NCI-H345 (cell line): ENCODE measurements around the gene RBMS1.

Experiments used
- DNase-seq: peaks from one replicate; lab custom pipeline; 2025; lab: John Stamatoyannopoulos, UW

The RBMS1 gene

DNA sequence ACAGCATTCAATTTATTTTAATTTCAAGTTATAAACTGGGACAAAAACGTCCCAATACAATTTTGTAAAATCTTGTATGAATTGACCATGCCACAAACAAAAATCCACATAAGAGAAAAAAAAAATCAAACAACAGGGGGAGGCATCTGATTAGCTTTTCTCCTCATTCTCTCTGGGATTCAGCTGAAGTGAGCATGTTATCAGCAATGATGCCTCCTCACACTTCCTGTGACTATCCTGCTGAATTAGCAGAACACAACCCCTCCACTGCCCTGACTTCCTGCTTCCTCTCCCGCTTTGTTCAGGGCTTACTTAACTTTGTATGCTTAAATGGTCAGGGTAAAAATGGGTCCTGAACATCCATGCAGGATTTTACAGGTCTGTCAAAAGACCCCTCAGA is 161.3 kb downstream of the RBMS1 start:
- DNase-seq, result no peak

DNA sequence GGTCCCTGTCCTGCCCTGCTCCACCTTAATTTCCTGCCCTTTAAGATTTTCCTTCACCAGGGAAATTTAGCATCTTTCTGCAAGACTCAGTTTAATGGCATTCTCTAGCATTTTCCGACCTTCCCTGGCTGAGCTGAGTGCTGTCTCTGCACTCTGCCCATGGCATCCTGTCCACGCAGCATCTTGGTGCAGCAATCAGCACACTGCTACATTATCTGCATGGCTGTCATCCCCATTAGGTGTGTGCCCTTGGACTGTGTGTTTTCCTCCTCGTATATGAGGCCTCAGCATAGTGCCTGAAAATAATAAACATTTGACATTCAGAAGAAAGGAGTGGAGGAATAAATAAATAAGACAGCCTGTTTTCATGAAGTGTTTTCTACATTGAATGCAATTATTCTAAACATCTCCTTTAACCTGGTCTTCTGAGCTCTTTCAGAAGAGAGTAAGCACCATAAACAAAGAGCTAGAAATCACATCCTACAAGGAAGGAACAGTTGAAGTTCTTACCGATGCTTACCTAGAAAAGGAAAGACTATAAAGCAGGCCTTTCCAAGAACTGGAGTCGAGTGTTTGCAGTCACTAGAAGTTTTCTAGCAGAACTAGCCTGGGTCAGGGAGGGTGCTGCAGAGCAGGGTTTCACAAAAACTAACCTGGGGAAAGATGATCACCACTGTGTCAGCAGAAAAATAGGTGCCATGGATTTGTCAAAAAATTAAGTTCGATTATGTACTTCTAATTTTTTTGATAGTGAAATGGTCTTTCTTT is 162.2 kb downstream of the RBMS1 start:
- DNase-seq, result no peak

DNA sequence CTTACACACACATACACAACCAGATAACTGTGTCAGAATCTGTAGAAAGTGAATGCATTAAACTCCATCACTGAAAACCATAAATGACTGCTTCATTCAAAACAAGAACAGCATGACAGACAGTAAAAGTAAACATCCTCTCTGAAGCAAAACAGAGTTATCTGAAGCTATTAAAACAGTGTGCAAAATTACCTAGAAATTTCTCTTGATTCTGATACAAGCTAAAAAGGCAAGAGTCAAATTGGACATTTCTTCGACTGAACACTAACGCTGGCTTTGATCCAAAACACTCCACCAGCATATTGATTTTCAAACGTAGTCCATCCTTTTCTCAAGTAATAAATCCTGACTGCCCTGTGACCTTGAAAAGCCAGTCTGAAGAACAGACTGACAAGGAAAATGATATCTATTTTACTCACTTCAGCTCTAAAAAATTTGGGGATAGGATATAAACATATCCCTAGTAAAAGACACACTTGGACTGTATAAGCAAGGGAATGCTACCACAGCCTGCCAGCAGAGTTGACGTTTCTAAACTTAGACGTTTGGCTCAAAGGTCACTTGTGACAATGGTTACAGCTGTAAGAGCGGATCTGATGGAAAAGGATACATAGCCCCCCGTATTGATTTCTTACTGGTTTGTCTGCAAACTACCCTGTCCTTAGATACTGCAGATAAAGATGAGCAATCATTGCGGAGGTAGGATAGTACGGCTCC is 164.6 kb downstream of the RBMS1 start:
- DNase-seq, result peak; percentile 48

GRCh38 chr2:160326786-160327185 is 166.8 kb downstream of the RBMS1 start:
- no peak for DNase-seq

GRCh38 chr2:160325418-160325817 is 168.2 kb downstream of the RBMS1 start:
- no peak for DNase-seq

DNA sequence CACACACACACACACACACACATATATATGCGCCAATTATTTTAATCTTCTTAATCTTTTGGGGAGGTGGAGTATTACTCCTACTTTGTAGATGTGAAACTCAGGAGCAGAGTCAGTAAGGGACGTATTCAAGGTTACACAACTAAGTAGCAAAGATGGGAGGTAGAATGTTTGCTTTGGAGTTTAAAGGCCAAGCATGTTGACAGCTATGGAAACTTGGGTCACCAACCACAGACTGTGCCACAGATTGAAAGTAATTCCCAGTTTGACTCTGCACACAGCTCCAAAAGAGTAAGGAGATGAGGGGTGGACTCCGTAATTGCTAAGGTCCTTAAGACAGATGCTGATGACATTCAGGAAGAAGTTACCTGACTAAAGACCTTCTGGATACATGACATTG is 168.7 kb downstream of the RBMS1 start:
- DNase-seq, result no peak

- DNase-seq, result peak; percentile 28
Measured at GRCh38 chr2:160324161-160324800, 169.3 kb downstream of the RBMS1 start.

GRCh38 chr2:160322320-160322719 is 171.3 kb downstream of the RBMS1 start:
- DNase-seq, result no peak

- DNase-seq, result no peak
Measured at GRCh38 chr2:160321006-160321405, 172.6 kb downstream of the RBMS1 start.

- no peak for DNase-seq
Measured at GRCh38 chr2:160319700-160320099, 173.9 kb downstream of the RBMS1 start.

GRCh38 chr2:160318218-160318617 is 175.4 kb downstream of the RBMS1 start:
- no peak for DNase-seq

DNA sequence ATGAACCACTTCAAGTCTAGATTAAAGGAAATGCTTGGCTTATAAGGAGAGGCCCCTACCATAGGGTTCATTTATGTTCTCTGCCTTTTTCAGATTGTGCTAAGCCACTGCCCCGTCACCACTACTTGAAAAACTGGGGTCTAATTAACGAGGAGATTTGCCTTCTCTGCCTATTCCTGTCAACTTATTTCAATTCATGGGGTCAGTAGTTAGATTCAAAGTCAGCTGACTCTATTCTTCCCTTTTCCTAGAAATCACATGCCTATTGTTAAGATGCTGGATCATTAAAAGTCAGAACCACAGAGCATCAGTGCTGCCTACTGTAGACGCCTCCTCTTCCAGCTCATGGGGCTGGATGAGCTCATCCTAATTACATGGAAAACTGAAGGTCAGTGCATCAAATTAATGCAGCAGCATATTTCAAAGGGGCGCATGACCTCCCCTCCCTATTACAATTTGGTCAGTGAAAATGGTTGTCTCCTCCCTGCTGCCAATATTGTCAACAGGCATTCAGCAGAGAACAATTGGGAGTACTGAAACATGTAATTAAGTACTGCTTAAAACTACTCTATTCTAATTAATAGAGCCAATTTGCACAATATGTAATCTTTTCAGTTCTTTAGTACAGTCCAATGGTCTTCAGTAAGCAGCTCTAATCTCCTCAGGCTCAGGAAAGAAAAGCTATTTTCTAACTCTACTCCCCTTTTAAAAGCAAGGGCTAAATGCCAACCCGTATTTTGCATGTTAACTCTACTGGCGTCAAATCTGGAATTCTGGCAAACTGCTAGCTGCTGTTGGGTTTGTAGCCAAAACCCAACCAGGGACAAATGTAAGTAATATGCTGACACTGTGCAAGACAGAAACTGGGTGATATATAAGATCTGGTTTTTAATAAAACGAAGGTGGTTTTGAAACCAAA is 176.2 kb downstream of the RBMS1 start:
- no peak for DNase-seq

GRCh38 chr2:160315337-160315736 is 178.3 kb downstream of the RBMS1 start:
- DNase-seq, result no peak

DNA sequence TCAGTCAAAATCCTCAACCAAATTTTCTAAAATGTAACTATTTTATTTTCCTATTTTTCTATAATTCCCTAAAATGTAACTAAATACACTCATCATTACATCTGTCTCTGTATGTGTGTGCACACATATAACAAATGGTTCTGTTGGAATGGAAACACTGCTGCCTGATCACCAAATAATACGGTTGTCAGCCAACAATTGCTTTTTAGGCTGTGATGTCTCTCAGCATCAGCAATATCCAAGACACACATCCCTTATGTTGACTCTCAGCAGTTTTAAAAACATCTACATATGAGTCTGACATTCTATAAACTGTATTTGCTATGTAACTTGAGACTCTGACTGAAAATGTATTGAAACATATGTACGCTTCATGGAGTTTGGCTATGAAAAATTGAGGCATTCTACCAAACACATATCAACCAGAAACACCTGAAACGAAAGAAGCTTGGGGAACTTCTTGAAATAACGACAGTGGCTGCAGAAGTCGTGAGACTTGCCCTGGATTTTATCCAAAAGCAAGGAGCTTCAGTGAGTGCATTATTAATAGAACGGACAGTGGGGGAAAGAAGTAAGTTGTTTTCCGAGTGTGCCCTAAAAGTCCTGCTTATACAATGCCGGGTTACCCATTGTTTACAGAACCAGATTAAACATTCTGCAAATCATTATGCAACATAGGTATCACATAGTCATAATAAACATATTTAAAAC is 183.3 kb downstream of the RBMS1 start:
- no peak for DNase-seq

DNA sequence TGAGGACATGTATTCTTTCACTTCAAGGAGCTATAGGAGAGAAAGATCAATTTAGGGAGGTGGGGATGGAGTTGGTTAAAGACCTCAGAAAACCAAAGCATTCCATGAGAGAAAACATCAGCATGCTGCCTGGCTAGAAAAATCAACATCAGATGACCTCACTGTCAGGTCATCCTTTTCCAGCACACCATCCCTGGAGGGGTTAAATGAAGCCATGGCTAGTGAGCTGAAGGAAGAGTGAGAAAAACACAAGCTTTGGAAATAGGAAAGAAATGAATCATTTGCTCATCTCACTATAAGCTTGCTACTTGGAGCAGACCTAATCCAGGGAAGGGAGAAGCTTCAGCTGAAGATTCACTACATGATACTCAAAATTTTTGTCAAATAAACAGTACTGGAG is 184.0 kb downstream of the RBMS1 start:
- DNase-seq, result no peak

GRCh38 chr2:160308915-160309314 is 184.7 kb downstream of the RBMS1 start:
- no peak for DNase-seq

GRCh38 chr2:160308476-160308875 is 185.1 kb downstream of the RBMS1 start:
- no peak for DNase-seq

DNA sequence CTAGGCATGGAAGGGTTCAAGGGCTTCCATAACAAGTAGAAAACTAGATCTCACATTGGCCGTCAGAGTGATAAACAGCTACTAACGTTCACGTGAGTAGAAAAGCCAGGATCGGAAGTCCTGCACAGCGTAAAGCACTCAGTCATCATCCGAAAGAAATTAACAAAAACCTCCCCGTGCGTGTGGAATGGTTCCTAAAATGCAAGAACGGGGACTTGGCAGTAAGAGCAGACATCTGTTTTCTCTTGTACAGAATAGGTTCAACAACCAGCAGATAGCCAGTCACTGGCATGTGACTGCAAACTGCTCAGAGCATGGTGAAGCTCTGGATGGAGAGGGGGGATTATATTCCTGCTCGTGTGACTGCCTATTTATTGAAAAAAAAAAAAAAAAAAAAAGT is 186.6 kb downstream of the RBMS1 start:
- DNase-seq, result no peak

- DNase-seq, result no peak
Measured at GRCh38 chr2:160305081-160305750, 188.4 kb downstream of the RBMS1 start.

DNA sequence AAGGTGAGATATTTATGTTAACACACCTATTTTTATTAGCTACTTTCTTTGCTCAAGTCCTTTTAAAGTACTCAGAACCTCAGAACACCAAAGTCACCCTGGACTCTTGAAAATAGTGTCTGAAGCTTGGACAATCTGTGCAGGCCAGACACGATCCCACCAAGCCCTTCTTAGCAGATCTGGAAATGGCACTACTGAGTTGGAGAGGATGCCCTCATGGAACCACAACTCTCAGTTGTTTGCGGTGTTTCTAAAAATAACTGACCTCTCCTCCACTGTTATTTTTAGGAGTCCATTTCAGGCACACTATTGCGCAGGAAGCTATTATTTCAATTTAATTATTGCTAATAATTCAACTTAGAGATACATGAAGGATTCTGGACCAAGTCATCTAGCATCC is 190.1 kb downstream of the RBMS1 start:
- DNase-seq, result no peak

- DNase-seq, result no peak
Measured at GRCh38 chr2:160303076-160303475, 190.5 kb downstream of the RBMS1 start.
